Measurements from ENCODE around the gene SPINK1.
"Not testable (repeated sequence)": the region's sequence is repeated elsewhere in the genome, so short reads cannot be mapped to it uniquely, and the experiment has no call there.

Gene SPINK1, protein sequence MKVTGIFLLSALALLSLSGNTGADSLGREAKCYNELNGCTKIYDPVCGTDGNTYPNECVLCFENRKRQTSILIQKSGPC

GRCh38 chr5:147831465-147831864 lies at the start of gene SPINK1:
SPINK1 (minus strand) TSS chr5:147831671; CDS start chr5:147831577, 94 bp downstream.
- DNase-seq (ENCODE audit: low read depth) = no peak

DNA sequence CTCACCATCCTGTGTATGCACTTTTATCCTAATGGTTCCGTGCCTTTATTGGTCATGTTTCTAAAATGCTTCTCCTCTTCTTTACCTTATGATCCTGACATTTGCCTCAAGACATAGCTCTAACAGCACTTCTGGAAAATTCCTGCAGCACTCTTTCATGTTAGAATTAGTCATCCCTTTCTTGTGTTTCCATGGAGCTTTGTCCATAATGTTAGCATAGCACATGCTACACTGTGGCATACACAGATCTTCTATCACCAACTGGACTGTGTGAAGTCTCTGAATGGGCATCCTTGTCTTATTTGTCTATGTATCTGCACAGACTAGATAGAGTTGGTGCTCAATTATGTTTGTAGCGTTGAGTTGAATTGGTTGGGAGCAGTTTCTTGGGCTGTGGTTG lies 49.0 kb upstream of the SPINK1 start:
- DNase-seq (ENCODE audit: low read depth) = no peak

GRCh38 chr5:147879784-147880183 lies 48.3 kb upstream of the SPINK1 start:
- no peak for DNase-seq (ENCODE audit: low read depth)

GRCh38 chr5:147878066-147878759 lies 46.7 kb upstream of the SPINK1 start, which contains the start of gene SCGB3A2:
SCGB3A2 (plus strand) TSS chr5:147878711; CDS start chr5:147878804, 93 bp downstream.
- DNase-seq (ENCODE audit: low read depth) = no peak

- no peak for DNase-seq (ENCODE audit: low read depth)
Measured at GRCh38 chr5:147876626-147877025, 45.2 kb upstream of the SPINK1 start.

- no peak for DNase-seq (ENCODE audit: low read depth)
Measured at GRCh38 chr5:147876141-147876540, 44.7 kb upstream of the SPINK1 start.

DNA sequence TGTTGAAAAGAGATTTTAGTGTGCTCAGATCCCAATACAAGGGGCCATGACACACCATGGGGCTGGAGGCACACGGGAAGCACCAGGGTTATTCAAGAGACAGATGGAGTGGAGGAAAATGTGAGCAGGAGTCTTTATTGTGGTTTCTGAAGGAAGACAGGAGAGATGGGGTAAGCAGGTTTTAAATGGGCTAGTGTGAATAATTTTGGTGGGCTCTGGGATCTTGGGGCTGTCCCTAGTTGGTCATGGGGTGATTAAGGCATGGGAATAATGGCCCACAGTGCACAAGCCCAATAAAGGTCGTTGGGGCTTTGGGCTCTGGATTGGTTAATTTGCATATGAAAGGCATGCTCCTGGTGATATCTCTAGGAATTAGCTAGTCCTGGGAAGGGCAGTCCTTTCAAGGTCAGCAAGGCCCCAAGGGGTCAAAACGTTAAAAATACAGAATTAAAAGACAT lies 43.5 kb upstream of the SPINK1 start:
- no peak for DNase-seq (ENCODE audit: low read depth)

GRCh38 chr5:147874118-147874875 lies 42.8 kb upstream of the SPINK1 start:
- not testable (repeated sequence) for DNase-seq (ENCODE audit: low read depth)

- DNase-seq (ENCODE audit: low read depth) = not testable (repeated sequence)
Measured at GRCh38 chr5:147872744-147873435, 41.4 kb upstream of the SPINK1 start.

- not testable (repeated sequence) for DNase-seq (ENCODE audit: low read depth)
Measured at GRCh38 chr5:147871980-147872549, 40.6 kb upstream of the SPINK1 start.

- not testable (repeated sequence) for DNase-seq (ENCODE audit: low read depth)
Measured at GRCh38 chr5:147869892-147870291, 38.4 kb upstream of the SPINK1 start.

GRCh38 chr5:147869112-147869511 lies 37.6 kb upstream of the SPINK1 start:
- no peak for DNase-seq (ENCODE audit: low read depth)

- no peak for DNase-seq (ENCODE audit: low read depth)
Measured at GRCh38 chr5:147863454-147864158, 32.1 kb upstream of the SPINK1 start.

DNA sequence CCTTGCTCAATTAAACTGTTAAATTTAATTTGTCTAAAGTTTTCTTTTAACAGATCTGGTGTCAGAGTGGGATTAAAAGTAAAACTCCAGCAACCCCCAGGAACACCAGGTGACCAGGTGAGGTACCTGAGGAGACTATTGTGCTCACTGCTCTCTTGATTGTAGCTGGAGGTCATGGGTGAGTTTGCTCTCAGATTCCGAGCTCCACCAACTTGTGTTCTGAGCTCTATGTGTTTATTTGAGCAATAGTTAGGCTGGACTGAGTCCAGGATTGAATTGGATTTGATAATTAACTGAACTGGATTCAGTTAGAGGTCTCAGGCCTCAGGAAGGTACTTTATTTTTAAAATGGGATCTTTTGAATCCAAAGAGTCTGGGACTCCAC lies 29.2 kb upstream of the SPINK1 start:
- no peak for DNase-seq (ENCODE audit: low read depth)

DNA sequence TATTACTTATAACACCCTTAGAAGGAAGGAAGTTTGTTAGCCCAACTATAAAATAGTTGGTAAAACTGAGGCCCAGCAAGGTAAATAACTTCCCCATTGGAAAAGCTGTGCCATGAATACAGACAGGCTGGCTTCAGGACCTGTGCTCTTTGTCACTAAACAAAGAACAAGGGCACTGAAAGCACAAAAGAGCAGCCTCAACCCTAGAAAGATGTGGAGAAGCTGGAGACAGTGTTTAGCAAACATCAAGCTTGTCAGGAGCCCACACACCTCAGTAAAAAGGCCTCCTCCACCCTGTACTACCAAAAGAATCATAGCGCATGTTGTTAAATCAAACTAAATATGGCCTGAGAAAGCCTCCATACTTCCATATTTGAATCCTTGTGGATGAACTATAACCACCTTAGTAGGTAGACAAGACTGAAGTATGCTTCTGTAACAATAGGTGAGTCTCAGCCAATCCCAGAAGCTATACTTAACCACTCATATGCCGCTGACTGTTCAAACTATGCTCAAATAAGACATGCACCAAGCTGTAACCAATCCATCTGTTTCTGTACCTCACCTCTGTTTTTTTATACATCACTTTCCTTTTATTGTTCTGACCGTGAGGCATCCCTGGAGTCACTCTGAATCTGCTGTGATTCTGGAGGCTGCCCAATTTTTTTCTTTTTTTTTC lies 28.6 kb upstream of the SPINK1 start:
- no peak for DNase-seq (ENCODE audit: low read depth)

DNA sequence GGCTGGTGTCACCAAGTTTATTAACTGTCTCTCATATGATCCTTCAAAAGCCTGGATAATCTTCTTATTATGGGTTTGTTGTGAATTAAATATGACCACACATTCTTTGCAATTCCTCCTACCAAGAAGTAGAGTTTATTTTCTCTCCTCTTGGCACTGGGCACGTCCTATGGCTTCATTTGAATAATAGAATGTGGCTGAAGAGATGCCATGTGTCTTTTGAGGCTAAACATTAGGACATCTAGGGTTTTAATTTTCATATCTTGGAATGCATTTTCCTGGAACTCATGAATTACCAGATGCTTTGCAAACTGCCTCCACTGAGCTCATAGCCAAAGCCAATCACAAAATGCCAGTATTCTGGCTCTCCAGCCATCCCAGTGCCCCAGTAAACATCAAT lies 27.1 kb upstream of the SPINK1 start:
- no peak for DNase-seq (ENCODE audit: low read depth)

- DNase-seq (ENCODE audit: low read depth) = no peak
Measured at GRCh38 chr5:147857302-147858129, 26.0 kb upstream of the SPINK1 start.

- no peak for DNase-seq (ENCODE audit: low read depth)
Measured at GRCh38 chr5:147856801-147857200, 25.3 kb upstream of the SPINK1 start.

DNA sequence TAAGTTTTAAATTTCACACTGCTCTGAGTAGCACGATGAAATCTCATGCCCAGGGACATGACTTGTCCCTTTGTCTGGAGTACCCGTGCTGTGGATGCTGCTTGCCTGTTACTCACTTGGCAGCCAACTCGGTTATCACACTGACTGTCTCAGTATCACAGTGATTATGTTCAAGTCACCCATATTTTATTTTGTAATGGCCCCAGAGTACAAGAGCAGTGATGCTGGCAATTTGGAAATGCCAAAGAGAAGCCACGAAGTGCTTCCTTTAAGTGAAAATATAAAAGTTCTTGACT lies 24.3 kb upstream of the SPINK1 start:
- no peak for DNase-seq (ENCODE audit: low read depth)
